Loucy (cell line): ENCODE measurements around the gene OR2AG1.
"Not testable (repeated sequence)": the region's sequence is repeated elsewhere in the genome, so short reads cannot be mapped to it uniquely, and the experiment has no call there.

Experiments
- H2AFZ ChIP-seq: fragments of 200-600 bp; sonication (generic); 2 replicates; pipeline ENCODE4 v1.6.0; 2016; ENCODE audit warnings: antibody characterized with exemption, mild to moderate bottlenecking, low read length, moderate library complexity
- H3F3A ChIP-seq: fragments of 200-600 bp; 2 replicates; pipeline ENCODE4 v1.6.0; 2016; ENCODE audit warnings: antibody characterized with exemption, low read depth, mild to moderate bottlenecking
- H3K27me3 ChIP-seq: fragments of 200-600 bp; sonication (generic); 2 replicates; pipeline ENCODE4 v1.6.1; 2014; ENCODE audit warnings: low read length, mild to moderate bottlenecking; ENCODE audit not compliant: insufficient read depth, poor library complexity, severe bottlenecking
- H3K36me3 ChIP-seq: fragments of 200-600 bp; sonication (generic); 2 replicates; pipeline ENCODE4 v1.6.1; 2016; ENCODE audit warnings: low read length; ENCODE audit not compliant: insufficient read depth
- H3K4me1 ChIP-seq: fragments of 200-600 bp; sonication (generic); 2 replicates; pipeline ENCODE4 v1.5.1; 2014; ENCODE audit warnings: low read length, mild to moderate bottlenecking; ENCODE audit not compliant: insufficient read depth, poor library complexity, severe bottlenecking
- H3K4me2 ChIP-seq: fragments of 200-600 bp; sonication (generic); 2 replicates; pipeline ENCODE4 v1.6.0; 2014; ENCODE audit warnings: antibody characterized with exemption, low read length, low read depth, mild to moderate bottlenecking; ENCODE audit not compliant: poor library complexity, severe bottlenecking
- H3K4me3 ChIP-seq: fragments of 200-600 bp; sonication (generic); 2 replicates; pipeline ENCODE4 v1.5.1; 2014; ENCODE audit warnings: low read length, mild to moderate bottlenecking, mixed read lengths; ENCODE audit not compliant: poor library complexity, severe bottlenecking
- H3K79me2 ChIP-seq: fragments of 200-600 bp; sonication (generic); 2 replicates; pipeline ENCODE4 v1.6.1; 2014; ENCODE audit warnings: low read length; ENCODE audit not compliant: insufficient read depth
- H3K9ac ChIP-seq: fragments of 200-600 bp; sonication (generic); 2 replicates; pipeline ENCODE4 v1.6.0; 2014; ENCODE audit warnings: mild to moderate bottlenecking, low read depth, low read length, moderate library complexity; ENCODE audit not compliant: poor library complexity, severe bottlenecking
- H3K9me2 ChIP-seq: fragments of 200-600 bp; sonication (generic); replicated peaks from 2 replicates; pipeline ENCODE4 v1.6.1; 2016; ENCODE audit warnings: low read depth, low read length, mixed read lengths
- H3K9me3 ChIP-seq: fragments of 200-600 bp; sonication (generic); 2 replicates; pipeline ENCODE4 v1.6.1; 2014; ENCODE audit warnings: mild to moderate bottlenecking, antibody characterized with exemption, low read length, low read depth; ENCODE audit not compliant: insufficient read depth
- H4K20me1 ChIP-seq: fragments of 200-600 bp; sonication (generic); 2 replicates; pipeline ENCODE4 v1.6.0; 2014; ENCODE audit warnings: antibody characterized with exemption, low read length, mild to moderate bottlenecking; ENCODE audit not compliant: insufficient read depth, poor library complexity, severe bottlenecking
- CTCF ChIP-seq: fragments of 200-600 bp; sonication (generic); conservative IDR thresholded peaks from 2 replicates; pipeline ENCODE4 v1.5.1; 2014; ENCODE audit warnings: mild to moderate bottlenecking, antibody characterized with exemption, low read length
- EZH2phosphoT487 ChIP-seq: fragments of 200-600 bp; IDR thresholded peaks from 2 replicates; pipeline ENCODE4 v1.6.1; 2018; ENCODE audit warnings: antibody characterized with exemption, mild to moderate bottlenecking, moderate library complexity, borderline replicate concordance

OR2AG1 gene

GRCh38 chr11:6799402-6799801, 16.6 kb downstream of the OR2AG1 start, which contains the start of gene OR6A2:
Gene OR6A2, minus strand, starts transcription at chr11:6799689. Its CDS starts 3,981 bp downstream, at chr11:6795708.
- H3K4me2 ChIP-seq: no peak within 1 kb of the TSS
- TF ChIP-seq CTCF (no peak), EZH2phosphoT487 (no peak)
- no peaks in the 10 kb centered on the region for H4K20me1 ChIP-seq
- H3K79me2 ChIP-seq: no peaks in the 10 kb centered on the region
- H3K4me1 ChIP-seq: no peaks in the 10 kb centered on the region
- H3F3A ChIP-seq: no peaks in the 10 kb centered on the region
- no peaks in the 10 kb centered on the region for H3K27me3 ChIP-seq
- no peak within 1 kb of the TSS for H3K4me3 ChIP-seq
- H3K9me2 ChIP-seq: no peaks in the 10 kb centered on the region
- no peaks in the 10 kb centered on the region for H3K9me3 ChIP-seq
- H3K9ac ChIP-seq: no peak within 1 kb of the TSS
- no peaks in the 10 kb centered on the region for H3K36me3 ChIP-seq
- no peak within 1 kb of the TSS for H2AFZ ChIP-seq

- not testable (repeated sequence) for H3F3A ChIP-seq, H3K79me2 ChIP-seq, H3K27me3 ChIP-seq, H3K9ac ChIP-seq, H3K4me3 ChIP-seq, H3K9me3 ChIP-seq, H3K9me2 ChIP-seq, H3K4me1 ChIP-seq, H3K36me3 ChIP-seq, H4K20me1 ChIP-seq, H3K4me2 ChIP-seq, H2AFZ ChIP-seq
Observed at GRCh38 chr11:6801075-6801474, 18.3 kb downstream of the OR2AG1 start.

GRCh38 chr11:6812390-6813005, 29.7 kb downstream of the OR2AG1 start:
- no peaks in the 10 kb centered on the region for H3F3A ChIP-seq
- no peaks in the 10 kb centered on the region for H4K20me1 ChIP-seq
- no peak overlapping the region for H3K4me2 ChIP-seq
- no peaks in the 10 kb centered on the region for H3K9me3 ChIP-seq
- H3K4me1 ChIP-seq: no peaks in the 10 kb centered on the region
- H3K9me2 ChIP-seq: no peaks in the 10 kb centered on the region
- H2AFZ ChIP-seq: no peak overlapping the region
- H3K27me3 ChIP-seq: no peaks in the 10 kb centered on the region
- H3K9ac ChIP-seq: no peak overlapping the region
- no peak overlapping the region for H3K4me3 ChIP-seq
- no peaks in the 10 kb centered on the region for H3K36me3 ChIP-seq
- TF ChIP-seq EZH2phosphoT487 (no peak), CTCF (peak; percentile 97)
- H3K79me2 ChIP-seq: no peaks in the 10 kb centered on the region

GRCh38 chr11:6813656-6814055, 30.8 kb downstream of the OR2AG1 start:
- Histone ChIP-seq H3K9ac (no peak overlapping the region), H3K9me3 (peaks cover 5% of the 10 kb centered on the region; the same call in 1 of the 2 replicates), H3K4me1 (no peaks in the 10 kb centered on the region), H4K20me1 (no peaks in the 10 kb centered on the region), H3F3A (no peaks in the 10 kb centered on the region), H3K27me3 (no peaks in the 10 kb centered on the region), H2AFZ (no peak overlapping the region), H3K4me2 (no peak overlapping the region), H3K79me2 (no peaks in the 10 kb centered on the region), H3K9me2 (no peaks in the 10 kb centered on the region), H3K36me3 (no peaks in the 10 kb centered on the region), H3K4me3 (no peak overlapping the region)
- TF ChIP-seq CTCF (no peak), EZH2phosphoT487 (no peak)
